Upper lobe of left lung (tissue), 6 donors: ENCODE data around the gene RFT1. TPM values are rescaled to one million over a fixed set of nuclear protein-coding genes. Genes with fewer than 3 reads are reported as not detected.
"Not testable (repeated sequence)": the region's sequence is repeated elsewhere in the genome, so short reads cannot be mapped to it uniquely, and the experiment has no call there.

Source experiments
- ATAC-seq, 2 donors: fragments of 200-7000 bp; cut with Tn5 transposase; one replicate each; pipeline ENCODE4 v1.9.1; 2022; ENCODE audit warnings: mild to moderate bottlenecking in 2 of 2, moderate library complexity in 2 of 2; ENCODE audit not compliant: low FRiP score in 2 of 2
- DNase-seq, 2 donors: peaks; one replicate each; pipeline ENCODE4 v3.0.0-alpha.2; 2019 to 2020
- H3K27ac ChIP-seq, 4 donors: fragments of 200-600 bp; sonication (generic); one replicate each; pipeline ENCODE4 v1.5.1; 2016 to 2019
- H3K27me3 ChIP-seq, 4 donors: fragments of 200-600 bp; sonication (generic); one replicate each; pipeline ENCODE4 v1.5.1; 2017 to 2019
- H3K36me3 ChIP-seq, 4 donors: fragments of 200-600 bp; sonication (generic); one replicate each; pipeline ENCODE4 v1.5.1; 2016 to 2019
- H3K4me1 ChIP-seq, 4 donors: fragments of 200-600 bp; sonication (generic); one replicate each; pipeline ENCODE4 v1.5.1; 2018 to 2019
- H3K4me3 ChIP-seq, 4 donors: fragments of 200-600 bp; sonication (generic); one replicate each; pipeline ENCODE4 v1.5.1; 2017 to 2019; ENCODE audit warnings: mild to moderate bottlenecking in 2 of 4, moderate library complexity in 1 of 4
- H3K9me3 ChIP-seq, 4 donors: fragments of 200-600 bp; sonication (generic); one replicate each; pipeline ENCODE4 v1.5.1; 2018 to 2019
- EP300 ChIP-seq, 4 donors: sonication (generic); formaldehyde crosslinking; IDR thresholded peaks; one replicate each; pipeline ENCODE4 v1.5.1; 2017; ENCODE audit warnings: antibody characterized with exemption in 4 of 4, control low read depth in 2 of 4
- POLR2A ChIP-seq, 4 donors: fragments of 450-650 bp; IDR thresholded peaks; one replicate each; pipeline ENCODE4 v1.5.1; 2016 to 2017; ENCODE audit warnings: antibody characterized with exemption in 4 of 4, mild to moderate bottlenecking in 2 of 4
- POLR2AphosphoS5 ChIP-seq, 2 donors: sonication (generic); formaldehyde crosslinking; IDR thresholded peaks; one replicate each; pipeline ENCODE4 v1.5.1; 2017; ENCODE audit warnings: antibody characterized with exemption in 2 of 2
- WGBS, 2 donors: methylation state at CpG; one replicate each; pipeline ENCODE4 v1.1.5; 2017 to 2018; 5-methylcytosine and 5-hydroxymethylcytosine counted together
- total RNA-seq, 6 donors: library from RNA; depleted of rRNA in 4 of 6; stranded (reverse); fragments of >200 nt in 4 of 6; gene quantifications; one replicate each; pipeline versions ENCODE4 v1.1.0 to v1.2.1, GENCODE V29; 2016 to 2021
- TF ChIP-seq, protein P1 (sequence below), 6 experiments: fragments of 450-650 bp in 4 of 6; fragments of 200-600 bp in 2 of 6; sonication (generic) in 2 of 6; IDR thresholded peaks; one replicate each; pipeline ENCODE4 v1.5.1; 2016 to 2019; ENCODE audit warnings: antibody characterized with exemption in 6 of 6
- donor health status: DM: no; HTN: no; CAD: no; lungs with moderate emphysema.
- donor health status: DM: no; HTN: yes; CAD: no; lungs with severe emphysema.

RFT1 gene
- total RNA-seq, 6 donors from 2014 or later: 5.1 to 19.9 (median 12.8) TPM

DNA sequence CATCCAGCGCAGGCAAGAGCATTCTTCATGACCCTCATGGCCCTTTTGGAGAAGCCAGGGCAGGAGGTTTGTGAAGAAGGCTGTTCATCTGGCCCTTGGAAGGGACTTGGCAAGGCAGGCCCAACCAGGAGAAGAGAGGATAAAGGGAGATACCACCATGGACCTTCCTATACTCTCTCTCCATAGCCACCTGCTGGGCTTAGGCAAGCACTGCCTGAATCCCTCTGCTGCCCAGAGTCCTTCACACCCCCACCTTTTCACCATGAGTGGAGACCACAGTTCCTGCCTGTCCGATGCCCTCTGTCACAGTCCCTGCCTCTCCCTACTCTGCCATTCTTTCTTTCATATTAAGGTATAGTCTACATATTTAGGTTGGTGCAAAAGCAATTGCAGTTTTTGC lies 73.8 kb downstream of the RFT1 start:
- 85 to 98% methylated on average over 2 of the region's 2 CpGs for WGBS, 2 donors

DNA sequence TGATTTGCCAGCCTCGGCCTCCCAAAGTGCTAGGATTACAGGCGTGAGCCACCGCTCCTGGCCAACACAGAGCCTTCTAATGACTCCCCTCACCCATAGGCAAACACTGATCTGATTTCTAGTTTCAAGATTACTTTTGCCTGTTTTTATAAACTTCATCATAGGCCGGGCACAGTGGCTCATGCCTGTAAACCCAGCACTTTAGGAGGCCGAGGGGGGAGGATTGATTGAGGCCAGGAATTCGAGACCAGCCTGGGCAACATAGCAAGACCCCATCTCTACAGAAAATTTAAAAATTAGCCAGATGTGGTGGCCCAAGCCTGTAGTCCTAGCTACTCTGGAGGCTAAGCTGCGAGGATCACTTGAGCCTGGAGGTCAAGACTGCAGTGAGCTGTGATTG lies 76.0 kb downstream of the RFT1 start:
- ATAC-seq, H3K9me3 ChIP-seq, H3K27me3 ChIP-seq, H3K4me3 ChIP-seq, H3K27ac ChIP-seq, H3K36me3 ChIP-seq, DNase-seq, H3K4me1 ChIP-seq: not testable (repeated sequence)
- WGBS, 2 donors: 91 to 93% methylated on average over 7 of the region's 7 CpGs

More for the DNA sequence above, 73.8 kb downstream of the RFT1 start:
- no peak overlapping the region for H3K4me3 ChIP-seq
- no peaks in the 10 kb centered on the region for H3K4me1 ChIP-seq
- ATAC-seq (peak in 1 of 2 donors; percentile 26), DNase-seq (no peak)
- H3K27ac ChIP-seq: no peak overlapping the region
- no peaks in the 10 kb centered on the region for H3K27me3 ChIP-seq
- TF ChIP-seq POLR2A (IDR thresholded peaks at IDR 0.05) (no peak), EP300 (IDR thresholded peaks at IDR 0.05) (no peak), POLR2AphosphoS5 (IDR thresholded peaks at IDR 0.05) (no peak)
- TF ChIP-seq, protein P1, sequence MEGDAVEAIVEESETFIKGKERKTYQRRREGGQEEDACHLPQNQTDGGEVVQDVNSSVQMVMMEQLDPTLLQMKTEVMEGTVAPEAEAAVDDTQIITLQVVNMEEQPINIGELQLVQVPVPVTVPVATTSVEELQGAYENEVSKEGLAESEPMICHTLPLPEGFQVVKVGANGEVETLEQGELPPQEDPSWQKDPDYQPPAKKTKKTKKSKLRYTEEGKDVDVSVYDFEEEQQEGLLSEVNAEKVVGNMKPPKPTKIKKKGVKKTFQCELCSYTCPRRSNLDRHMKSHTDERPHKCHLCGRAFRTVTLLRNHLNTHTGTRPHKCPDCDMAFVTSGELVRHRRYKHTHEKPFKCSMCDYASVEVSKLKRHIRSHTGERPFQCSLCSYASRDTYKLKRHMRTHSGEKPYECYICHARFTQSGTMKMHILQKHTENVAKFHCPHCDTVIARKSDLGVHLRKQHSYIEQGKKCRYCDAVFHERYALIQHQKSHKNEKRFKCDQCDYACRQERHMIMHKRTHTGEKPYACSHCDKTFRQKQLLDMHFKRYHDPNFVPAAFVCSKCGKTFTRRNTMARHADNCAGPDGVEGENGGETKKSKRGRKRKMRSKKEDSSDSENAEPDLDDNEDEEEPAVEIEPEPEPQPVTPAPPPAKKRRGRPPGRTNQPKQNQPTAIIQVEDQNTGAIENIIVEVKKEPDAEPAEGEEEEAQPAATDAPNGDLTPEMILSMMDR (IDR thresholded peaks at IDR 0.05): no peak
- no peaks in the 10 kb centered on the region for H3K9me3 ChIP-seq
- no peaks in the 10 kb centered on the region for H3K36me3 ChIP-seq

DNA sequence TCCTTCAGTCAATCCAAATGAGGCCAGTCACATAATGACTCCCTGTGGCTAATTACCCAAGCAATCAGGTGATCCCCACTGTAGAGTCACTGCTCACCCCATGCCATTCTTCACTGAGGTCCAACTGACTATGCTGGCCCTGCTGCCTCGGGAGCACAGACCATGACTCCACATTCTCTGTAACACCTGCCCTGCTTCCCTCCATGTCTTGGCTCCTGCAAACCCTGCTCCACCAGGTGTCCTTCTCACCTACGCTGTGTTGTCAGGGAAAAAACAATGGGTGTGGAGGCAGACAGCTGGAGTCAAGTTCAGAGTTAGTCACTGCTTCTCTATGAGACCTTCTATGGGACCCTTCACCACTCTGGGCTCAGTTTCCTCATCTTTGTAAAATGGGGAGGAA lies 78.3 kb downstream of the RFT1 start:
- H3K36me3 ChIP-seq: no peaks in the 10 kb centered on the region
- 80 to 92% methylated on average over 2 of the region's 2 CpGs for WGBS, 2 donors
- TF ChIP-seq, protein P1 (IDR thresholded peaks at IDR 0.05): no peak
- TF ChIP-seq POLR2A (IDR thresholded peaks at IDR 0.05) (no peak), EP300 (IDR thresholded peaks at IDR 0.05) (no peak), POLR2AphosphoS5 (IDR thresholded peaks at IDR 0.05) (no peak)
- DNase-seq (no peak), ATAC-seq (no peak)
- H3K27me3 ChIP-seq: no peaks in the 10 kb centered on the region
- H3K4me1 ChIP-seq: peaks cover 0 to 4% (median under 1%) of the 10 kb centered on the region in 4 donors
- no peak overlapping the region for H3K4me3 ChIP-seq
- no peak overlapping the region for H3K27ac ChIP-seq
- no peaks in the 10 kb centered on the region for H3K9me3 ChIP-seq

DNA sequence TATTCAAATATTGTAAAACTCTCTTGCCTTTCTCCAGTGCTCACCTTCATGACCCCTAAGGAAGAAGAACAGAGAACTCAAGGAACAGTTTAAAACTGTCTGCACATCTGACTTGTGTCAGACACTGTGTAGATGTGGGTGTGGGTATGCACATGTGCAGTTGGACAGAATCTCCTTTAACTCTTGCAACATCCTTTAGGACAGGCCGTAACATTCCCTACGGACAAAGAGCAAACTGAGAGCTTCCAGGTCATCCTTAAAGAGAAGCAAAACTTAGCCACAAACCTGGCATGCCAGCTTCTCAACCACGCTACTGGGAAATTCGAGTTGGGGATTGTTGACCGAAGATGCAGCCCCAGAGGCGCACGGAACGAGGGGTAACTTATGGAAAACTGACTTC lies 80.2 kb downstream of the RFT1 start:
- H3K9me3 ChIP-seq: no peaks in the 10 kb centered on the region
- DNase-seq (no peak), ATAC-seq (no peak)
- no peak overlapping the region for H3K27ac ChIP-seq
- H3K36me3 ChIP-seq: no peaks in the 10 kb centered on the region
- H3K4me3 ChIP-seq: no peak overlapping the region
- H3K27me3 ChIP-seq: no peaks in the 10 kb centered on the region
- TF ChIP-seq, protein P1 (IDR thresholded peaks at IDR 0.05): no peak
- TF ChIP-seq POLR2A (IDR thresholded peaks at IDR 0.05): no peak
- peaks cover 3 to 16% (median 6%) of the 10 kb centered on the region in 4 donors for H3K4me1 ChIP-seq
- 84 to 87% methylated on average over 8 of the region's 8 CpGs for WGBS, 2 donors

GRCh38 chr3:53046171-53047170 lies 83.8 kb downstream of the RFT1 start:
- Histone ChIP-seq H3K9me3 (no peaks in the 10 kb centered on the region), H3K4me1 (peaks cover 6 to 28% (median 11%) of the 10 kb centered on the region in 4 donors), H3K27me3 (no peaks in the 10 kb centered on the region), H3K4me3 (peak overlapping the region; percentile 15 to 98 (median 97)), H3K36me3 (no peaks in the 10 kb centered on the region), H3K27ac (peak overlapping the region; percentile 80 to 93 (median 90))
- peak; percentile 50 to 94 for DNase-seq
- no peak for TF ChIP-seq EP300 (IDR thresholded peaks at IDR 0.05)
- peak in 1 of 2 donors; percentile 16 for TF ChIP-seq POLR2AphosphoS5 (IDR thresholded peaks at IDR 0.05)
- TF ChIP-seq POLR2A (IDR thresholded peaks at IDR 0.05): no peak
- TF ChIP-seq, protein P1 (IDR thresholded peaks at IDR 0.05): peak in 5 of 6 experiments; percentile 26 to 63 (median 50)
- 10% methylated on average over 21 to 29 of the region's 113 CpGs for WGBS, 2 donors
- ATAC-seq: peak; percentile 60
